GM12865 (cell line): ENCODE measurements around the gene SART1.
A peak's percentile ranks its signal among the peaks of the same experiment; 100 is the strongest.
"Not testable (repeated sequence)": the region's sequence is repeated elsewhere in the genome, so short reads cannot be mapped to it uniquely, and the experiment has no call there.

Experiments
- DNase-seq: peaks from one replicate; pipeline ENCODE4 v3.0.0; 2010; ENCODE audit warnings: low read depth
- H3K4me3 ChIP-seq: 2 replicates; pipeline ENCODE4 v1.5.1; 2011; ENCODE audit warnings: mild to moderate bottlenecking, low read depth, low read length, control low read depth
- TF ChIP-seq, protein P1 (sequence below): IDR thresholded peaks from 2 replicates; pipeline ENCODE4 v1.5.1; 2011; ENCODE audit warnings: low read length, control low read depth, low read depth, inconsistent platforms; ENCODE audit not compliant: insufficient read depth; ENCODE audit errors: missing control alignments

Gene SART1

DNA sequence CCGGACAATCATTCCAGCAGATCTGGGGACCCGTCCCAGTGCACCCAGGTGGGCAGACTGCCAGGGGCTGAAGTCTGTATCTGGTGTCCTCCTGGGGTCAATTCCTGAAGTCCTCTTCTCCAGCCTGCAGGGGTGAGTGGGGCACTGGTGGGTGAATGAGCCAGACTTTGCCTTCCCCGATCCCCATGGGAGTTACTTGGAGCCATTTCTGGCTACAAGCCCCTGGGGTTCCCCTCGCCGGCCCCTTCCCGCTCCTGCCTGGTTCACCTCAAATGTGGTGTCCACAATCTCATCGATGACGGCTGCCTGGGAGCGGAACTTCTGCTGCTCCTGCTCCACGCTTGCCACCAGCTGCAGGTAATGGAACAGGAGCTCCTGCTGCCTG, 55.3 kb downstream of the SART1 start:
- TF ChIP-seq, protein P1, sequence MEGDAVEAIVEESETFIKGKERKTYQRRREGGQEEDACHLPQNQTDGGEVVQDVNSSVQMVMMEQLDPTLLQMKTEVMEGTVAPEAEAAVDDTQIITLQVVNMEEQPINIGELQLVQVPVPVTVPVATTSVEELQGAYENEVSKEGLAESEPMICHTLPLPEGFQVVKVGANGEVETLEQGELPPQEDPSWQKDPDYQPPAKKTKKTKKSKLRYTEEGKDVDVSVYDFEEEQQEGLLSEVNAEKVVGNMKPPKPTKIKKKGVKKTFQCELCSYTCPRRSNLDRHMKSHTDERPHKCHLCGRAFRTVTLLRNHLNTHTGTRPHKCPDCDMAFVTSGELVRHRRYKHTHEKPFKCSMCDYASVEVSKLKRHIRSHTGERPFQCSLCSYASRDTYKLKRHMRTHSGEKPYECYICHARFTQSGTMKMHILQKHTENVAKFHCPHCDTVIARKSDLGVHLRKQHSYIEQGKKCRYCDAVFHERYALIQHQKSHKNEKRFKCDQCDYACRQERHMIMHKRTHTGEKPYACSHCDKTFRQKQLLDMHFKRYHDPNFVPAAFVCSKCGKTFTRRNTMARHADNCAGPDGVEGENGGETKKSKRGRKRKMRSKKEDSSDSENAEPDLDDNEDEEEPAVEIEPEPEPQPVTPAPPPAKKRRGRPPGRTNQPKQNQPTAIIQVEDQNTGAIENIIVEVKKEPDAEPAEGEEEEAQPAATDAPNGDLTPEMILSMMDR: no peak
- no peak for DNase-seq
- H3K4me3 ChIP-seq: no peak overlapping the region

DNA sequence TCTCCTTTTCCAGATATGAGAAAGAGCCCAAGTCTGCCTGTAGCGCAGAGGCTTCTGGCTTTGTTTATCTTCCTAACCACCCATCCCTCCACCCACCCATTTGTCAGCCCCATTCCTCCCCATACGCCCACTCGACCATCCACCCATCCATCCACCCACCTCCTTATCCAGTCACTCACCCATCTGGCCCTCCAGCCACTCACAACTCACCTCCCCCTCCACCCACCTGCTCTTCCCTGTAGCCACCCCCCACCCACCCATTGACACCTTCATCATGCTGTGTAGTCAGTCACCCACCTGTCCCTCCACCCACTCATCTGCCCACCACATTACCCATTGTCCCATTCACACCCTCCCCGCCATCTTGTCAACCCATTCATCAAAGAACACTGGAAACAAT, 55.8 kb downstream of the SART1 start:
- TF ChIP-seq, protein P1: no peak
- no peak for DNase-seq
- no peak overlapping the region for H3K4me3 ChIP-seq

DNA sequence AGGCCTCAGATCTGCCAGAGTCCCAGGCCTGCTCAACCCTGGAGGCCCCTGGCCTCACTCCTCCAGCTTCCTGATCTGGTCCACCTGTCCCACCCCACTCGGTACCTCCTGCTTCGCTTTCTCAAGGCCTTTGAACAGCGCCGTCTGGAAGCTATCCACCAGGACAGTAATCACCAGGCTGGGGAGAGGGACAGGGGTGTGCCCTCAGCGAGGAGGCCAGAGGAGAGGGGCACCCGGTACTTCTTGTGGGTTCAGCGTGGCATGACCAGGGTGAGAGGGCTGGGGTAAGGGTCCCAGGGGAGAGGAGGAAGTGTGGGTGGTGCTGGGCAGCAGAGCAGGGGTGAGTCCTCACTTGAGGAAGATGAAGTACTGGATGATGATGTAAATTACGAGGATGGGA, 58.7 kb downstream of the SART1 start:
- H3K4me3 ChIP-seq: no peak overlapping the region

DNA sequence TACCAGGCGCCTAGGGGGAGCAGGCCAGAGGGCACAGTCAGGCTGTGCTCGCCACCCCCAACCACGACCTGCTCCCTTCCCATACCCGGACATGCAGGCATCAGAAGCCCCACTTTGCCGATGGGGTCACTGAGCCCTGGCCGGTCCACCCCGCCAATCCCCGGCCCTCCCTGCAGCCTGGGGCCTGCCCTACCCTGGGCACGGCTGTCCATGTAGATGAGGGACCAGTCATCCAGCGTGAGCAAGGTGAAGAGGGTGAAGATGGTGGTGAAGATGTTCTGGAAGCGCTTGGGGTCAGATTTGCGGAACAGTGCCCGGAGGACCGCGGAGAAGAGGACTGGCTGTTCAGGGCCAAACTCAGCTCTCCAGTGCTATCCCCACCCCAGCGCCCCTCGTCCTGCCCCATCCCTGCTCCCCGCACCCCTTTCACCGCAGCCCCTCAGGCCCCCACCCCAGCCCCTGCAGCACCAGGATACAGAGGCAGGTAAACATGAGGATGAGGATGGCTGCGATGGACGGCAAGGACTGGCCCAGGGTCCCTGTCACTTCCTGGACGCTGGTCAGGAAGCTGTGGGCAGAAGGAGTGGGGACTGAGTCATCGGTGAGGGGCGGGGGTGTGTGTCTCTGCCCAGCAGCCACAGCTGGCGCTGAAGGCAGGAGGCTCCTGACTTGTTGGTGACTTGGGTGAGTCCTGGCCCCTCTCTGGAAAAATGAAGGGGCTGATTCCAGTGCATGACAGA, 59.3 kb downstream of the SART1 start:
- no peak for DNase-seq
- TF ChIP-seq, protein P1: no peak
- no peak overlapping the region for H3K4me3 ChIP-seq

More for the DNA sequence above, 58.7 kb downstream of the SART1 start:
- TF ChIP-seq, protein P1: no peak
- no peak for DNase-seq

DNA sequence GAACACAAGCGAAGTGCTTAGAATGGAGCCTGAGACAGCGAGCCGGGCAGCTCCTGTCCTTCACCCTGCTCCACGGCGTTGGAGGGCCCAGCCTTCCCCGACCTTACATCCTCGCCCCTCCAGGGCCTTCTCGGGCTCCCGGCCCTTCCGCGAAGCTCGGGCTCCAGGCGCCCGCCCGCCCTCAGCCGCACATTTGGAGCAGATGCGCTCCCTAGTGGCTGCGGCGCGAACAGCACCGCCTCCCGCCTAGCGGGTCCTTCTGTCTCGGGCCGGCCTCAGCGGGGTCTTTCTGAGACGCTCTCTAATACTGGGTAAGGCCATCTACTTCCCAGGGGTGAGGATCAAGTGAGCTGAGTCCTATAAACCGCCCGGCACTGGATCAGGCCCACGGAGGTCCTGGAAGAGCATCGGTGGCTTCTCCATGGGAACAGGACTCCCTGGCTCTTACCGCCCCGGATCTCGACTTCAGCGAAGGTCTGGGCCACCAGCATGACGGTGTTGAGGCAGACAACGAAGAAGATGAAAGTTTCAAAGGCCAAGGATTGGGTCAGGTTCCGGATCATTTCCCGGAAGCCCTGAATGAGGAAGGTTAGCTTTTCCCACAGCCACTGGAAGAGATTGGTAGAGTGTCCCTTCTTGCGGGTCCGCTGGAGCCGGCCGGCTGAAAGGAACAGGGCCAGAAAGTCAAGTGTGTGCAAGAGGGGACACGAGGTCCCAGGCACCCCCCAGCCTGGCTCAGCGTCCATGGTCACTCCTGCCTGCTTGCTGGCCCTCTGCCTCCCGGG, 61.1 kb downstream of the SART1 start:
- DNase-seq: peak; percentile 61
- TF ChIP-seq, protein P1: peak; percentile 92
- no peak overlapping the region for H3K4me3 ChIP-seq

DNA sequence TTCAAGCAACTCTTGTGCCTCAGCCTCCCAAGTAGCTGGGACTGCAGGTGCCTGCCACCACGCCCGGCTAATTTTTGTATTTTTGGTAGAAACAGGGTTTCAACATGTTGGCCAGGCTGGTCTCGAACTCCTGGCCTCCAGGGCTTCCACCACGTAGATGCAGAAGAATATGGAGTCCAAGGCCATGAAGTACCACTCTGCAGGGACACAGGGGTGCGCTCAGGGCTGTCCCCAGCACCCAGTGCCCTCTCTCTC, 61.6 kb downstream of the SART1 start:
- not testable (repeated sequence) for H3K4me3 ChIP-seq, DNase-seq

DNA sequence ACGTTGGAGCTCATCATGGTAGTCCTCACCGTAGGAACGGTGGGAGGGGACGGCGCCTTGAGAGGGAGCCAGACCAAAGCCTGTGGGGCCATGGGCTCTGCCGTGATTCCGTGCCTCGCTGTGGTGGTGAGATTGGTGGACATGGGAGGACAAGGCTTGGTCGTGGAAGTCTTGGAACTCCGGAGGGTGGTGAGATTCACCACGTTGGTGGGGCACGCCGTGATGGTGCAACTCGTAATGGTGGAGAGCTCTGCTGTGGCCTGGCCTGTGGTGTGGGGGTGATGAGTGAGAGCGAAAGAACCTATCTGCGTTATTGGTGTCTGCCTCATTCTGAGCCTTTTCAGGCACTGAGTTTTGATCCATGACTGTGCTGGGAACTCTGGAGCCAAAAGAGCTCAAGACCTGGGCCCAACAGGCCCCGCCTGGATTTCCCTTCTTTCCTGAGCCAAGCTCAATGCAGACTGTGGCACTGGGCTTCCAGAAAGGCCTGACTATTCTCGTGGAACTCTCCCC, 64.5 kb downstream of the SART1 start, which contains the start of gene CATSPER1:
Gene CATSPER1, minus strand, starts transcription at position 463 of the 513 bp plus-strand sequence. Its CDS starts 100 bp downstream, at position 363.
- no peak for DNase-seq
- TF ChIP-seq, protein P1: no peak
- H3K4me3 ChIP-seq: no peak within 1 kb of the TSS
